H1 (cell line): ENCODE results near the gene CRYM. TPM values are rescaled to one million over a fixed set of nuclear protein-coding genes. Genes with fewer than 3 reads are reported as not detected.

ENCODE experiments used
- SUZ12 ChIP-seq: fragments of 200-600 bp; sonication (generic); IDR thresholded peaks from 2 replicates; pipeline ENCODE4 v1.6.1; 2012; ENCODE audit warnings: mild to moderate bottlenecking, inconsistent platforms, low read length, moderate library complexity, mixed read lengths
- polyA plus RNA-seq, 7 experiments: library from polyadenylated mRNA; depleted of rRNA in 3 of 7; stranded (reverse) in 5 of 7; unstranded in 2 of 7; fragments of >200 nt in 5 of 7; fragments of 200-250 nt in 2 of 7; gene quantifications; 1 replicate in 5 of 7; 2 replicates in 1 of 7; 4 replicates in 1 of 7; pipeline versions ENCODE4 v1.2.1 to v1.2.3, GENCODE V29; 2011 to 2013; ENCODE audit warnings: missing spikeins in 2 of 7, mixed read lengths in 2 of 7
- total RNA-seq: library from RNA; stranded (reverse); fragmentation: NEBNext Ultra II Directional; extraction: Animal tissue kit (Norgen Biotek cat#: 25700); gene quantifications from 2 replicates; pipeline ENCODE4 v1.2.1, GENCODE V29; 2021
- TF ChIP-seq, protein P1 (sequence below): fragments of 300-600 bp; sonication (generic); IDR thresholded peaks from 2 replicates; pipeline ENCODE4 v1.7.1; 2012; ENCODE audit warnings: low read length, moderate library complexity, mild to moderate bottlenecking, inconsistent platforms; ENCODE audit not compliant: insufficient replicate concordance

CRYM gene
- total and polyA plus RNA-seq, 2 of the 8 experiments (the other 6 are each of a cell fraction or from before 2014, with no cell fraction given), result 12.9 to 40.4 TPM

DNA sequence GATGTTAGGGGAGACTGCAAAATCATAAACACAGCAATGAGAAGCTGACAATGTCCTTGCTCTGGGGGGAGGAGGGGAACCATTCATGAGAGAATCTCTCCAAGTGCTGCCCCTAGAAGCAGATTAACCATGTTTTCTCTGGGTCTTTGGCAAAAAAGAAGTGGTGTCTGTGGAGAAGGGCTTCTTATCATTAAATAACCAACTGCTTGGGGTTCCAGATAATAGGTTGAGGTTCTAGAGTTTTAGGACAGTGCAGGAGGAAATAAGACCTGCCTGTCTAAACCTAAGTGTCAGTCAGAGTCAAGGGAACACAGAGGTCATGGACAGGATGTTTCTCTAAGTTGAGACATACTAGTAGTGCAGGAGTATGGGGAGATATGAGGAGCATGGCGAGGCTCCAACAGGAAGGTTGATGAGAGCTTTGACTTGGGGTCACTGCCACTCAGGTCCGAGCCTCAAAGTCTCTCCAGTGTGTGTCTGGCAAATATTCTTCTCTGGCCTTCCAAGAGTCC, 49.7 kb downstream of the CRYM start (continued):
- TF ChIP-seq, protein P1, sequence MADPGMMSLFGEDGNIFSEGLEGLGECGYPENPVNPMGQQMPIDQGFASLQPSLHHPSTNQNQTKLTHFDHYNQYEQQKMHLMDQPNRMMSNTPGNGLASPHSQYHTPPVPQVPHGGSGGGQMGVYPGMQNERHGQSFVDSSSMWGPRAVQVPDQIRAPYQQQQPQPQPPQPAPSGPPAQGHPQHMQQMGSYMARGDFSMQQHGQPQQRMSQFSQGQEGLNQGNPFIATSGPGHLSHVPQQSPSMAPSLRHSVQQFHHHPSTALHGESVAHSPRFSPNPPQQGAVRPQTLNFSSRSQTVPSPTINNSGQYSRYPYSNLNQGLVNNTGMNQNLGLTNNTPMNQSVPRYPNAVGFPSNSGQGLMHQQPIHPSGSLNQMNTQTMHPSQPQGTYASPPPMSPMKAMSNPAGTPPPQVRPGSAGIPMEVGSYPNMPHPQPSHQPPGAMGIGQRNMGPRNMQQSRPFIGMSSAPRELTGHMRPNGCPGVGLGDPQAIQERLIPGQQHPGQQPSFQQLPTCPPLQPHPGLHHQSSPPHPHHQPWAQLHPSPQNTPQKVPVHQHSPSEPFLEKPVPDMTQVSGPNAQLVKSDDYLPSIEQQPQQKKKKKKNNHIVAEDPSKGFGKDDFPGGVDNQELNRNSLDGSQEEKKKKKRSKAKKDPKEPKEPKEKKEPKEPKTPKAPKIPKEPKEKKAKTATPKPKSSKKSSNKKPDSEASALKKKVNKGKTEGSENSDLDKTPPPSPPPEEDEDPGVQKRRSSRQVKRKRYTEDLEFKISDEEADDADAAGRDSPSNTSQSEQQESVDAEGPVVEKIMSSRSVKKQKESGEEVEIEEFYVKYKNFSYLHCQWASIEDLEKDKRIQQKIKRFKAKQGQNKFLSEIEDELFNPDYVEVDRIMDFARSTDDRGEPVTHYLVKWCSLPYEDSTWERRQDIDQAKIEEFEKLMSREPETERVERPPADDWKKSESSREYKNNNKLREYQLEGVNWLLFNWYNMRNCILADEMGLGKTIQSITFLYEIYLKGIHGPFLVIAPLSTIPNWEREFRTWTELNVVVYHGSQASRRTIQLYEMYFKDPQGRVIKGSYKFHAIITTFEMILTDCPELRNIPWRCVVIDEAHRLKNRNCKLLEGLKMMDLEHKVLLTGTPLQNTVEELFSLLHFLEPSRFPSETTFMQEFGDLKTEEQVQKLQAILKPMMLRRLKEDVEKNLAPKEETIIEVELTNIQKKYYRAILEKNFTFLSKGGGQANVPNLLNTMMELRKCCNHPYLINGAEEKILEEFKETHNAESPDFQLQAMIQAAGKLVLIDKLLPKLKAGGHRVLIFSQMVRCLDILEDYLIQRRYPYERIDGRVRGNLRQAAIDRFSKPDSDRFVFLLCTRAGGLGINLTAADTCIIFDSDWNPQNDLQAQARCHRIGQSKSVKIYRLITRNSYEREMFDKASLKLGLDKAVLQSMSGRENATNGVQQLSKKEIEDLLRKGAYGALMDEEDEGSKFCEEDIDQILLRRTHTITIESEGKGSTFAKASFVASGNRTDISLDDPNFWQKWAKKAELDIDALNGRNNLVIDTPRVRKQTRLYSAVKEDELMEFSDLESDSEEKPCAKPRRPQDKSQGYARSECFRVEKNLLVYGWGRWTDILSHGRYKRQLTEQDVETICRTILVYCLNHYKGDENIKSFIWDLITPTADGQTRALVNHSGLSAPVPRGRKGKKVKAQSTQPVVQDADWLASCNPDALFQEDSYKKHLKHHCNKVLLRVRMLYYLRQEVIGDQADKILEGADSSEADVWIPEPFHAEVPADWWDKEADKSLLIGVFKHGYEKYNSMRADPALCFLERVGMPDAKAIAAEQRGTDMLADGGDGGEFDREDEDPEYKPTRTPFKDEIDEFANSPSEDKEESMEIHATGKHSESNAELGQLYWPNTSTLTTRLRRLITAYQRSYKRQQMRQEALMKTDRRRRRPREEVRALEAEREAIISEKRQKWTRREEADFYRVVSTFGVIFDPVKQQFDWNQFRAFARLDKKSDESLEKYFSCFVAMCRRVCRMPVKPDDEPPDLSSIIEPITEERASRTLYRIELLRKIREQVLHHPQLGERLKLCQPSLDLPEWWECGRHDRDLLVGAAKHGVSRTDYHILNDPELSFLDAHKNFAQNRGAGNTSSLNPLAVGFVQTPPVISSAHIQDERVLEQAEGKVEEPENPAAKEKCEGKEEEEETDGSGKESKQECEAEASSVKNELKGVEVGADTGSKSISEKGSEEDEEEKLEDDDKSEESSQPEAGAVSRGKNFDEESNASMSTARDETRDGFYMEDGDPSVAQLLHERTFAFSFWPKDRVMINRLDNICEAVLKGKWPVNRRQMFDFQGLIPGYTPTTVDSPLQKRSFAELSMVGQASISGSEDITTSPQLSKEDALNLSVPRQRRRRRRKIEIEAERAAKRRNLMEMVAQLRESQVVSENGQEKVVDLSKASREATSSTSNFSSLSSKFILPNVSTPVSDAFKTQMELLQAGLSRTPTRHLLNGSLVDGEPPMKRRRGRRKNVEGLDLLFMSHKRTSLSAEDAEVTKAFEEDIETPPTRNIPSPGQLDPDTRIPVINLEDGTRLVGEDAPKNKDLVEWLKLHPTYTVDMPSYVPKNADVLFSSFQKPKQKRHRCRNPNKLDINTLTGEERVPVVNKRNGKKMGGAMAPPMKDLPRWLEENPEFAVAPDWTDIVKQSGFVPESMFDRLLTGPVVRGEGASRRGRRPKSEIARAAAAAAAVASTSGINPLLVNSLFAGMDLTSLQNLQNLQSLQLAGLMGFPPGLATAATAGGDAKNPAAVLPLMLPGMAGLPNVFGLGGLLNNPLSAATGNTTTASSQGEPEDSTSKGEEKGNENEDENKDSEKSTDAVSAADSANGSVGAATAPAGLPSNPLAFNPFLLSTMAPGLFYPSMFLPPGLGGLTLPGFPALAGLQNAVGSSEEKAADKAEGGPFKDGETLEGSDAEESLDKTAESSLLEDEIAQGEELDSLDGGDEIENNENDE, result no peak
- TF ChIP-seq SUZ12, result no peak
